Tibial artery (tissue), 4 donors: Measurements from ENCODE around the gene CELA1.
A peak's percentile ranks its signal among the peaks of the same experiment; 100 is the strongest.

Source experiments
- DNase-seq, 2 donors: peaks; one replicate each; pipeline ENCODE4 v3.0.0-alpha.2; 2019
- H3K27ac ChIP-seq, 2 donors: fragments of 200-600 bp; sonication (generic) in 1 of 2; 1 replicate in 1 of 2; 2 replicates in 1 of 2; pipeline ENCODE4 v1.5.1; 2018 to 2019; ENCODE audit warnings: mild to moderate bottlenecking in 1 of 2
- H3K27me3 ChIP-seq, 2 donors: fragments of 200-600 bp; sonication (generic) in 1 of 2; one replicate each; pipeline versions ENCODE4 v1.5.1 to v1.6.0; 2016 to 2019
- H3K36me3 ChIP-seq, 3 donors: fragments of 200-600 bp; sonication (generic) in 2 of 3; one replicate each; pipeline ENCODE4 v1.5.1; 2016 to 2019; ENCODE audit warnings: mild to moderate bottlenecking in 2 of 3
- H3K4me1 ChIP-seq, 4 donors: fragments of 200-600 bp; sonication (generic) in 2 of 4; 1 replicate in 3 of 4; 2 replicates in 1 of 4; pipeline ENCODE4 v1.5.1; 2016 to 2019
- H3K4me3 ChIP-seq, 2 donors: fragments of 200-600 bp; sonication (generic) in 1 of 2; 1 replicate in 1 of 2; 2 replicates in 1 of 2; pipeline ENCODE4 v1.5.1; 2018 to 2019; ENCODE audit warnings: mild to moderate bottlenecking in 2 of 2
- H3K9me3 ChIP-seq, 3 donors: fragments of 200-600 bp; sonication (generic) in 1 of 3; one replicate each; pipeline ENCODE4 v1.5.1; 2016 to 2019
- intact Hi-C: fragments of 100-400 bp; cut with DNase I; formaldehyde crosslinking; loops from one replicate; pipeline ENCODE4 v1.15.0; 2023; ENCODE audit warnings: low total_unique reads
- TF ChIP-seq, protein P1 (sequence below), 2 experiments: fragments of 200-600 bp in 1 of 2; fragments of 450-650 bp in 1 of 2; IDR thresholded peaks; one replicate each; pipeline ENCODE4 v1.5.1; 2017 to 2019; ENCODE audit warnings: antibody characterized with exemption in 2 of 2, mild to moderate bottlenecking in 1 of 2, moderate library complexity in 1 of 2

Gene CELA1

DNA sequence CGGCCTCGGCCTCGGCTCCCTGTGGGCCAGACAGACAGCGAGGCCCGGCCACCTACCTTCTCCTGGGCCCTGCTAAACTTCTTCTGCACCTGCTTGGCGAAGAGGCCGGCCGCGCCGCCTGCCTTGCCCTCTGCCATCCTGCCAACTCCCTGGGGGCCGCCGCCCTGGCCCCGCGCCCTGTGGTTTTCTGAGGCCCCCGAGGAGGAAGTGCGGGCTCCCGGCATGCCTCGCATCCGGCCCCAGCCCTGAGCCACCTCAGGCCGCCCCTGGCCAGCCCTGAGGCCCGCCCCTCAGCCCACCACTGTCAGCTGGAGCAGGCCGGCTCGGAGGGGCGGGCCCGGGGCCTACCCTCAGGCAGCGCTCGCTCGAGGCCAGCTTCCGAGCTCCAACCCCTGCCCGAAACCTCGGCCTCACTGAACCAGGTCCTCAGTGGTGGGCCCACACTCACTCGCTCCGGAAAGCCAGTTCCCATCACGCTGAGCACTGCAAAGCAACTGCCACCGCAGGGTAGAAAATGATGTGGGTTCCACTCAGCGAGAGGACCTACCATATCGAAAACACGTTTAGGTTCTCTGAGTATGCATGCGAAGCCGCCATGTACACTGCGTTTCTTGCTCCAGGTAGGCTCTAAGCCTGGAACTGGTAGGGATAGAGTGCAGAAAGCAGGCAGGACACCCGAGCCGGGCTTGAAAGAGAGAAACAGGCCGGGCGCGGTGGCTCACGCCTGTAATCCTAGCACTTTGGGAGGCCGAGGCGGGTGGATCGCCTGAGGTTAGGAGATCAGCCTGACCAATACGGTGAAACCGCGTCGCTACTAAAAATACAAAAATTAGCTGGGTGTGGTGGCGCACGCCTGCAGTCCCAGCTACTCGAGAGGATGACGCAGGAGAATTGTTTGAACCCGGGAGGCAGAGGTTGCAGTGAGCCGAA is 22.2 kb downstream of the CELA1 start, which contains the start of gene BIN2:
Gene BIN2, minus strand, starts transcription at position 209 of the 930 bp plus-strand sequence. Its CDS starts 72 bp downstream, at position 137.
- Histone ChIP-seq H3K36me3 (no peaks in the 10 kb centered on the region), H3K4me1 (no peaks in the 10 kb centered on the region), H3K4me3 (peak within 1 kb of the TSS; percentile 28 to 33), H3K27me3 (peaks cover 0 to 13% of the 10 kb centered on the region in 2 donors), H3K9me3 (no peaks in the 10 kb centered on the region), H3K27ac (no peak within 1 kb of the TSS)
- intact Hi-C loops, result no loop called here
- DNase-seq, result peak; percentile 37 to 68
- TF ChIP-seq, protein P1, sequence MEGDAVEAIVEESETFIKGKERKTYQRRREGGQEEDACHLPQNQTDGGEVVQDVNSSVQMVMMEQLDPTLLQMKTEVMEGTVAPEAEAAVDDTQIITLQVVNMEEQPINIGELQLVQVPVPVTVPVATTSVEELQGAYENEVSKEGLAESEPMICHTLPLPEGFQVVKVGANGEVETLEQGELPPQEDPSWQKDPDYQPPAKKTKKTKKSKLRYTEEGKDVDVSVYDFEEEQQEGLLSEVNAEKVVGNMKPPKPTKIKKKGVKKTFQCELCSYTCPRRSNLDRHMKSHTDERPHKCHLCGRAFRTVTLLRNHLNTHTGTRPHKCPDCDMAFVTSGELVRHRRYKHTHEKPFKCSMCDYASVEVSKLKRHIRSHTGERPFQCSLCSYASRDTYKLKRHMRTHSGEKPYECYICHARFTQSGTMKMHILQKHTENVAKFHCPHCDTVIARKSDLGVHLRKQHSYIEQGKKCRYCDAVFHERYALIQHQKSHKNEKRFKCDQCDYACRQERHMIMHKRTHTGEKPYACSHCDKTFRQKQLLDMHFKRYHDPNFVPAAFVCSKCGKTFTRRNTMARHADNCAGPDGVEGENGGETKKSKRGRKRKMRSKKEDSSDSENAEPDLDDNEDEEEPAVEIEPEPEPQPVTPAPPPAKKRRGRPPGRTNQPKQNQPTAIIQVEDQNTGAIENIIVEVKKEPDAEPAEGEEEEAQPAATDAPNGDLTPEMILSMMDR (IDR thresholded peaks at IDR 0.05), result no peak

DNA sequence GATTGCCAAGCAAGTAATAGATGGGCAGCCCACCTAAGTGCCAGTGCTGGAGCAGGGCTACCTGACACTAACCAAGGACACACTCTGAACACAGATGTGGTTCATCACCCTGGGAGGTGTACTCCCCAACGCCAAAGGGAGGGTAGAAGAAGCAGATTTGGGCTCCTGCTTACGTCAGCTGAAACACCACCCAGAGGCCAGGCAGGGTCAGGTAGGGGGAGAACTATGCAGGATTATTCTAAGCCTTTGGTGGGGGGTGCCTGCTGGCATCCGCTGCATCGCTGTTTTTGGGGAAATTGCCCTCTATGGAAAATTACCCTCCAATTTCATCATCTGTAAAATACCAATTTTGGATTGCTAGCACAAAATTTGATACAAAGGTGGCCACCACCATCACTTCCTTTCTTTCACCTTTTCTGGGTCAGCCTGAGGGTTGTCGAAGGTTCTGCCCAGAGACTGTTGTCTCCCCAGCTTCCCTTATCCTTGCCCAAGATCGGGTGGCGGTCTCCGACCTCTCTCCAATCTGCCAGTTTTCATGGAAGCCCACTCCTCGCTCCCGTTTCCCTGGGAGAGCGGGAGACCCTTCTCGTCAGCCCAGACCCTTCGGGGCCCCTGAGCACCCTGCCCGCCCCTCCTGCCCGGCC is 23.0 kb downstream of the CELA1 start:
- Histone ChIP-seq H3K4me1 (no peaks in the 10 kb centered on the region), H3K4me3 (peak overlapping the region; percentile 28 to 33), H3K27me3 (peaks cover 0 to 9% of the 10 kb centered on the region in 2 donors), H3K36me3 (no peaks in the 10 kb centered on the region), H3K27ac (no peak overlapping the region), H3K9me3 (no peaks in the 10 kb centered on the region)
- TF ChIP-seq, protein P1 (IDR thresholded peaks at IDR 0.05), result no peak
- no peak for DNase-seq
- intact Hi-C loops, result no loop called here

DNA sequence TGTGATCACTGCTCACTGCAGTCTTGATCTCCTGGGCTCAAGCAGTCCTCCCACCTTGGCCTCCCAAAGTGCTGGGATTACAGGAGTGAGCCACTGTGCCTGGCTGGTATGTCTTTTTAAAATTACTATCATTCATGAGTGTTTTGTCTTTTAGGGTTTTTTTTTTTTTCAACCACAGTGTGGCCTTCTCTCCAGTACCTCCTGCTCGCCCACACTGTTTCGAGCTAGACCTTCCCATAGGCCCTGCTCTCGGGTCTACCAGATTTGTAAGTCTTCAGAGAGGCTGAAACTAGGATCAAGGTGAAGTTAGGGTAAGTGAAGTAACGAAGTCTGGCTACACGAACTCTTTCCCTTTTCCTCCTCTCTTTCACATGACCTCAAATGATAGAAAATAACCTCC is 24.0 kb downstream of the CELA1 start:
- intact Hi-C loops, result no loop called here
- no peak overlapping the region for H3K4me3 ChIP-seq
- no peaks in the 10 kb centered on the region for H3K9me3 ChIP-seq
- TF ChIP-seq, protein P1 (IDR thresholded peaks at IDR 0.05), result no peak
- no peaks in the 10 kb centered on the region for H3K4me1 ChIP-seq
- no peak overlapping the region for H3K27ac ChIP-seq
- no peaks in the 10 kb centered on the region for H3K36me3 ChIP-seq
- peaks cover 0 to 9% of the 10 kb centered on the region in 2 donors for H3K27me3 ChIP-seq
- no peak for DNase-seq

DNA sequence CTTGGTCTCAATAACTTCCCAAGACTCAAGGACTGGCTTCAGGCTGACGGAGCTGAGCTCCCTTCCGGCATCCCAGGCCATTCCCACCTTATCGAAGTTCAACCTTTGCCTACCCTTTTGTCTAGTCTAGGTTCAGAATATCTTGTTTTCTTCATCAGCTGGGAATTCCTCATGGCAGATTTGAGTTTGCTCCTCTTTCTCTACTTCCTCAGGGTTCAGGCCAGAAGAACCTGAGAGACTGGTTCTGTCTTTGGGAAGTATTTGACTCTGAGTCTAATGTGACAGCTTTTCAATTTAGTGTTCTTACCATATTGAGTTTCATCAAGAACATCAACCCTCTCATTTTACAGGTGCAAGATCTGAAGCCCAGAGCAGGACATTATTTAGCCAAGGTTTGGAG is 24.6 kb downstream of the CELA1 start:
- Histone ChIP-seq H3K4me3 (no peak overlapping the region), H3K9me3 (no peaks in the 10 kb centered on the region), H3K36me3 (no peaks in the 10 kb centered on the region), H3K27ac (no peak overlapping the region), H3K4me1 (no peaks in the 10 kb centered on the region), H3K27me3 (peaks cover 0 to 9% of the 10 kb centered on the region in 2 donors)
- TF ChIP-seq, protein P1 (IDR thresholded peaks at IDR 0.05), result no peak
- intact Hi-C loops, result no loop called here
- no peak for DNase-seq

DNA sequence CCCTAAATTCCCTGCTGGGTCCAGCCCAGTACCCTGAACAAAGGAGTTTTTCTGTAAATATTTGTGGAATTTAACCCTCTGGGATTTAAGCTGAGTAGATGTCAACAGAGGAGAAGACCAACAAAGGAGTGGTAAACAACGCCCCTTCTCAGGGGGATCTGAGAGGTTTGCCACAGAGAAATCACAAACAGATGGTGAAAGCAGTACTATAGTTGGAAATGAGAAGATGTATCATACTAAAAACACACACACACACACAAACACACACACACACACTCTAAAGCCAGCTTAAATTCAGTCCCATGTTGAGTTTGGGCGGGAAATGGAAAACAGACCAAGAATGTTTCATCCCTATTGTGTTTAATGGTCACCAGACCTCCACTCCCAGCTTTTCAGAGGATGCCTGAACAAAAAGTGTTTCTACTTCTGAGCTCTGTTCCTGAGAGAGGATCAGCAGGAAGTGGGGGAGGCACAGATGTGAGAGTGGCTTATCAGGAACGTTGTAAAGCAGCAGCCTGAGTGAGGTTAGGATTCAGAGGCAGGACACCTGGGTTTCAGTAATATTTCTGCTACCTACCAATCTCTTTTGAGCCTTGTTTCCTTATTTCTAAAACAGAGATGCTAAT is 25.7 kb downstream of the CELA1 start:
- no peak for DNase-seq
- Histone ChIP-seq H3K36me3 (no peaks in the 10 kb centered on the region), H3K4me3 (no peak overlapping the region), H3K4me1 (no peaks in the 10 kb centered on the region), H3K9me3 (no peaks in the 10 kb centered on the region), H3K27me3 (peaks cover 0 to 9% of the 10 kb centered on the region in 2 donors), H3K27ac (no peak overlapping the region)
- intact Hi-C loops, result no loop called here
- TF ChIP-seq, protein P1 (IDR thresholded peaks at IDR 0.05), result no peak
